Psoas muscle (tissue), 8 donors: Measurements from ENCODE around the gene ZNHIT6. TPM values are rescaled to one million over a fixed set of nuclear protein-coding genes. Genes with fewer than 3 reads are reported as not detected.
A peak's percentile ranks its signal among the peaks of the same experiment; 100 is the strongest.

ENCODE experiments used
- ATAC-seq, 4 donors: fragments of 200-7000 bp; cut with Tn5 transposase; one replicate each; pipeline ENCODE4 v1.9.1; 2020; ENCODE audit warnings: moderate library complexity in 3 of 4, mild to moderate bottlenecking in 2 of 4
- DNase-seq, 2 donors: peaks; one replicate each; pipeline ENCODE4 v3.0.0-alpha.2; 2020
- H3K27ac ChIP-seq: fragments of 200-600 bp; one replicate; pipeline ENCODE4 v1.8.0; 2022
- H3K27me3 ChIP-seq, 3 donors: fragments of 200-600 bp in 1 of 3; one replicate each; pipeline versions ENCODE4 v1.6.1 to v1.8.0; 2013 to 2022; ENCODE audit warnings: low read length in 2 of 3, mild to moderate bottlenecking in 2 of 3, moderate library complexity in 1 of 3; ENCODE audit not compliant: insufficient read depth in 3 of 3
- H3K36me3 ChIP-seq, 2 donors: fragments of 200-600 bp in 1 of 2; one replicate each; pipeline versions ENCODE4 v1.6.1 to v1.8.0; 2013 to 2022; ENCODE audit warnings: low read depth in 1 of 2, mild to moderate bottlenecking in 1 of 2, moderate library complexity in 1 of 2; ENCODE audit not compliant: insufficient read depth in 1 of 2
- H3K4me1 ChIP-seq: fragments of 200-600 bp; one replicate; pipeline ENCODE4 v1.8.0; 2022
- H3K4me3 ChIP-seq: fragments of 200-600 bp; one replicate; pipeline ENCODE4 v1.8.0; 2022; ENCODE audit warnings: mild to moderate bottlenecking
- H3K9me3 ChIP-seq: fragments of 200-600 bp; one replicate; pipeline ENCODE4 v1.8.0; 2022
- WGBS, 3 donors: extraction: QIAGEN DNeasy Blood & Tissue Kit; methylation state at CpG; one replicate each; pipeline versions ENCODE4 v1.1.6 to v1.1.7; 2013; 5-methylcytosine and 5-hydroxymethylcytosine counted together
- intact Hi-C, 2 donors: fragments of 100-400 bp; cut with DNase I; formaldehyde crosslinking; loops; one replicate each; pipeline versions ENCODE4 v1.11.0 to v1.14.2; 2022
- polyA plus RNA-seq, 3 donors: library from polyadenylated mRNA; stranded (reverse); fragments of 200-250 nt; gene quantifications; one replicate each; pipeline ENCODE4 v1.2.3, GENCODE V29; 2013
- total RNA-seq, 4 donors: library from RNA; stranded (reverse); fragmentation: NEBNext Ultra II Directional in 2 of 4; extraction: Animal tissue kit (Norgen Biotek cat#: 25700) in 2 of 4; gene quantifications; one replicate each; pipeline versions ENCODE4 v1.2.1 to v1.2.4, GENCODE V29; 2021 to 2023
- TF ChIP-seq, protein P1 (sequence below): fragments of 200-600 bp; IDR thresholded peaks from one replicate; pipeline ENCODE4 v1.8.0; 2022; ENCODE audit warnings: antibody characterized with exemption
- donor health status: healthy with polysubstance abuse.
- donor health status: DM: no; HTN: no; CAD: no; lungs with moderate emphysema.
- donor health status: Bipolar disorder and iron deficiency.
- donor health status: healthy.
- donor health status: DM: yes; HTN: yes; CAD: no.
- donor health status: DM: no; HTN: no; CAD: no.
- donor health status: DM: no; HTN: no; CAD: no.
- donor health status: DM: yes; HTN: yes; CAD: no.

The ZNHIT6 gene
- total and polyA plus RNA-seq, 7 donors: 3.6 to 13.5 (median 12.3) TPM

DNA sequence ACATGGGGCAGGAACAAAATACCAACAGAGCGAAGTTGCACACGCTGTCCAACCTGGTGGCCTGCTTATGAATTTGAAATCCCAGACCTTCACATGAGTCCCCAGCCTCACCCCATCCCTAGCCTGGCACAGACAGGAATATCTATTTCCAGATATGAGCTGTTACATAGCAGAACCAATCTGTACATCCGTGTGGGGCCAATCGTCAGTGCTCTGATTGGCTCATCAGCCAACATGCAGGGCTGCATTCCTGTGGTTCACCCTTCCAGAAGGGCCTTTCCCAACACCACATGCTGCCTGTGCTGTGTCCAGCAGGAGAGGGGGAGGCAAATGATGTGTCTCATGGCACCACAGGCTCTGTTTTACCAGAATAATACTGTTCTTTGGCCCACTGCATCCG lies 96.4 kb downstream of the ZNHIT6 start:
- Histone ChIP-seq H3K36me3 (no peaks in the 10 kb centered on the region), H3K27me3 (no peaks in the 10 kb centered on the region), H3K27ac (peak overlapping the region; percentile 79), H3K4me1 (peaks cover 16% of the 10 kb centered on the region), H3K9me3 (no peaks in the 10 kb centered on the region), H3K4me3 (no peak overlapping the region)
- TF ChIP-seq, protein P1, sequence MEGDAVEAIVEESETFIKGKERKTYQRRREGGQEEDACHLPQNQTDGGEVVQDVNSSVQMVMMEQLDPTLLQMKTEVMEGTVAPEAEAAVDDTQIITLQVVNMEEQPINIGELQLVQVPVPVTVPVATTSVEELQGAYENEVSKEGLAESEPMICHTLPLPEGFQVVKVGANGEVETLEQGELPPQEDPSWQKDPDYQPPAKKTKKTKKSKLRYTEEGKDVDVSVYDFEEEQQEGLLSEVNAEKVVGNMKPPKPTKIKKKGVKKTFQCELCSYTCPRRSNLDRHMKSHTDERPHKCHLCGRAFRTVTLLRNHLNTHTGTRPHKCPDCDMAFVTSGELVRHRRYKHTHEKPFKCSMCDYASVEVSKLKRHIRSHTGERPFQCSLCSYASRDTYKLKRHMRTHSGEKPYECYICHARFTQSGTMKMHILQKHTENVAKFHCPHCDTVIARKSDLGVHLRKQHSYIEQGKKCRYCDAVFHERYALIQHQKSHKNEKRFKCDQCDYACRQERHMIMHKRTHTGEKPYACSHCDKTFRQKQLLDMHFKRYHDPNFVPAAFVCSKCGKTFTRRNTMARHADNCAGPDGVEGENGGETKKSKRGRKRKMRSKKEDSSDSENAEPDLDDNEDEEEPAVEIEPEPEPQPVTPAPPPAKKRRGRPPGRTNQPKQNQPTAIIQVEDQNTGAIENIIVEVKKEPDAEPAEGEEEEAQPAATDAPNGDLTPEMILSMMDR: no peak
- intact Hi-C loops: no loop called here
- WGBS, 3 donors: 37 to 61% (median 44%) methylated on average over 5 of the region's 5 CpGs
- ATAC-seq (peak; percentile 87 to 96 (median 95)), DNase-seq (peak; percentile 57 to 73)

DNA sequence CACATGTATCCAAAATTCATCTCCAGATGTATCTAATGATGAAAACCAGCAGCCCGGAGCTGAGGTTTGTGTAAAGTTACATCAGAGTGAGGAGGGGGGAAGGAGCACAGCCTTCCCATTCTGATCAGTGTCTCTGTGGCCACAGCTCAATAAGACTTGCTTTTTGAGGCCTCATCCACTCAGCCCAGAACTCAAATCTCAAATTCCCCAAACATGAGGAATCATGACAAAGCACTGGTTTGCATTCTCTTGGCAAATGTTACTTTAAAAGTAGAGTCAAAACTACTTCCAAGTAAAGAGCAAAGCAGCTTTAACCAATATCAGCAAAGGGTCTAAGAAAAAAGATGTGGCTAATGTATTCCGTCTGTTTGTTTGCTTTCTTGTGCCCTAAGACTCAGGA lies 96.8 kb downstream of the ZNHIT6 start:
- Histone ChIP-seq H3K9me3 (no peaks in the 10 kb centered on the region), H3K27ac (peak overlapping the region; percentile 79), H3K4me3 (no peak overlapping the region), H3K36me3 (no peaks in the 10 kb centered on the region), H3K4me1 (peaks cover 16% of the 10 kb centered on the region), H3K27me3 (no peaks in the 10 kb centered on the region)
- ATAC-seq (no peak), DNase-seq (no peak)
- TF ChIP-seq, protein P1: no peak
- 81 to 87% (median 87%) methylated on average over 2 of the region's 2 CpGs for WGBS, 3 donors
- intact Hi-C loops: no loop called here

DNA sequence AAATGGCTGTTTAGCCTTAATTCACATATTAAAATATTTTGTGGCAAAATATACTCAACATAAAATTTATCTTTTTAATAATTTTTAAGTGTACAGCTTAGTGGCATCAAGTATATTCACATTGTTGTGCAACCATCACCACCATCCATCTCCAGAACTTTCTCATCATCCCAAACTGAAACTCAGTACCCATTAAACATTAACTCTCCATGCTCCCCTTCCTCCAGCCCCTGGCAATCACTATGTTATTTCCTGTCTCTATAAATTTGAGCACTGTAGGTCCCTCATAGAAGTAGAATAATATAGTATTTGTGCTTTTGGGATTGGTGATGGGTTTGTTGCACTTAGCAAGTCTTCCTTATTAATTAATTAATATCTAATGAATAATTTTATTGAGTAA lies 98.3 kb downstream of the ZNHIT6 start:
- TF ChIP-seq, protein P1: no peak
- Histone ChIP-seq H3K4me3 (no peak overlapping the region), H3K9me3 (no peaks in the 10 kb centered on the region), H3K27ac (no peak overlapping the region), H3K4me1 (peaks cover 16% of the 10 kb centered on the region), H3K27me3 (no peaks in the 10 kb centered on the region), H3K36me3 (no peaks in the 10 kb centered on the region)
- no peak for ATAC-seq
- DNase-seq: no peak
- intact Hi-C loops: no loop called here

DNA sequence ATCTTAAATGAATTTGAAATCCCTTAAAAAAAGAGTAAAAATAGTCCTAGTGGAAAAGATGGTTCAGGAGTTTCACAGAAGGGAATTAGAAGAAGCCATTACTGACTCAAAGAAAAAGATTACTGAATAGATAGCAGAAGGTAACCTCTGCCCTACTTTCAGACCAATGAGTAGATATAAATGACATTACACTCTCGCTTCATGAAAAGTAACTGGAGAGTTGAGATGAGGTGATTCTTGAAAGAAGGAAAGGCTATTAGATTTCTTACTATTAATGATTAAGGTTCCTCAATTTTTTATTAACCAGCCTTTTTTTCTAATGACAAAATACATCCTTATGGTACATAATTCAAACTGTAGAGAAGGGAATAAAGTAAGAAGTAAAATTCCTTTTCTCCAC lies 99.4 kb downstream of the ZNHIT6 start:
- TF ChIP-seq, protein P1: no peak
- ATAC-seq (no peak), DNase-seq (no peak)
- H3K4me3 ChIP-seq: no peak overlapping the region
- H3K27me3 ChIP-seq: no peaks in the 10 kb centered on the region
- 57 to 87% (median 70%) methylated on average over 1 of the region's 1 CpG for WGBS, 3 donors
- peaks cover 16% of the 10 kb centered on the region for H3K4me1 ChIP-seq
- no peak overlapping the region for H3K27ac ChIP-seq
- intact Hi-C loops: no loop called here
- no peaks in the 10 kb centered on the region for H3K36me3 ChIP-seq
- no peaks in the 10 kb centered on the region for H3K9me3 ChIP-seq

DNA sequence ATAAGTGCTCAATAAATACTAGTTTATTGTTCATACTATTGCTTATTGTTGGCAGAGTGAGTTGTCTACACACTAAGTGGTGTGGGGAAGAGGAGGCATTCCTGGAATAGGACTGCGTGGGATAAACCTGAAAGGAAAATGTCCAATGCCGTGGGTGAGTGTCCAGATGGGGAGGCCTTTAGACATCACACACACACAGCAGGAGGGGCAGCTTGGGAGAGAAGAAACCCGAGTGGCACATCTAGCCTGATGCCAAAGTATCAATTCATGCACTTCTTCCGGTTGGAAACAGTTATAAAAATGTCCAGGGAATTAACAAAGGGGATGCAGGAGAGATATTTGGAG lies 100.3 kb downstream of the ZNHIT6 start:
- Histone ChIP-seq H3K4me3 (no peak overlapping the region), H3K27ac (no peak overlapping the region), H3K27me3 (no peaks in the 10 kb centered on the region), H3K9me3 (no peaks in the 10 kb centered on the region), H3K36me3 (no peaks in the 10 kb centered on the region), H3K4me1 (peaks cover 14% of the 10 kb centered on the region)
- DNase-seq: no peak
- TF ChIP-seq, protein P1: no peak
- ATAC-seq: no peak
- WGBS, 3 donors: 79 to 88% (median 82%) methylated on average over 4 of the region's 4 CpGs
- intact Hi-C loops: no loop called here
